GM10266 (cell line): ENCODE measurements around the gene OR2B2.
A peak's percentile ranks its signal among the peaks of the same experiment; 100 is the strongest.

ENCODE experiments used
- DNase-seq: peaks from one replicate; pipeline ENCODE4 v3.0.0; 2012; ENCODE audit errors: extremely low spot score
- TF ChIP-seq, protein P1 (sequence below): IDR thresholded peaks from 2 replicates; pipeline ENCODE4 v1.5.1; 2012; ENCODE audit warnings: mild to moderate bottlenecking, low read depth; ENCODE audit not compliant: control insufficient read depth, insufficient read depth; ENCODE audit errors: missing control alignments

Gene OR2B2

DNA sequence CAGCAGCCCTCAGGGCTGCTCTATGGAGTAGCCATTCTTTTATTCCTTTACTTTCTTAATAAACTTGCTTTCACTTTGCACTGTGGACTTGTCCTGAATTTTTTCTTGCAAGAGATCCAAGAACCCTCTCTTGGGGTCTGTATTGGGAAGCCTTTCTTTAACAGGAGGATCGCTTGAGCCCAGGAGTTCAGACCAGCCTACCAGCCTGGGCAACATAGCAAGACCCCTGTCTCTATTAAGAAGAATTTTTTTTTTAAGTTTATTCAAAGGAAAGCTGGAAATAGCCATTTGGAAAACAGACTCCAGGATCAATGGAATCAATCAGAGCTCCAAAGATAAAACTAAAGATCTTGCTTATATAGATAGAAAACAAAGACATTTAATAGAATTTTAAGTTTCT lies 29.1 kb downstream of the OR2B2 start:
- TF ChIP-seq, protein P1, sequence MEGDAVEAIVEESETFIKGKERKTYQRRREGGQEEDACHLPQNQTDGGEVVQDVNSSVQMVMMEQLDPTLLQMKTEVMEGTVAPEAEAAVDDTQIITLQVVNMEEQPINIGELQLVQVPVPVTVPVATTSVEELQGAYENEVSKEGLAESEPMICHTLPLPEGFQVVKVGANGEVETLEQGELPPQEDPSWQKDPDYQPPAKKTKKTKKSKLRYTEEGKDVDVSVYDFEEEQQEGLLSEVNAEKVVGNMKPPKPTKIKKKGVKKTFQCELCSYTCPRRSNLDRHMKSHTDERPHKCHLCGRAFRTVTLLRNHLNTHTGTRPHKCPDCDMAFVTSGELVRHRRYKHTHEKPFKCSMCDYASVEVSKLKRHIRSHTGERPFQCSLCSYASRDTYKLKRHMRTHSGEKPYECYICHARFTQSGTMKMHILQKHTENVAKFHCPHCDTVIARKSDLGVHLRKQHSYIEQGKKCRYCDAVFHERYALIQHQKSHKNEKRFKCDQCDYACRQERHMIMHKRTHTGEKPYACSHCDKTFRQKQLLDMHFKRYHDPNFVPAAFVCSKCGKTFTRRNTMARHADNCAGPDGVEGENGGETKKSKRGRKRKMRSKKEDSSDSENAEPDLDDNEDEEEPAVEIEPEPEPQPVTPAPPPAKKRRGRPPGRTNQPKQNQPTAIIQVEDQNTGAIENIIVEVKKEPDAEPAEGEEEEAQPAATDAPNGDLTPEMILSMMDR: no peak
- DNase-seq: no peak

GRCh38 chr6:27882624-27883023 lies 29.6 kb downstream of the OR2B2 start:
- DNase-seq: no peak
- TF ChIP-seq, protein P1: no peak

DNA sequence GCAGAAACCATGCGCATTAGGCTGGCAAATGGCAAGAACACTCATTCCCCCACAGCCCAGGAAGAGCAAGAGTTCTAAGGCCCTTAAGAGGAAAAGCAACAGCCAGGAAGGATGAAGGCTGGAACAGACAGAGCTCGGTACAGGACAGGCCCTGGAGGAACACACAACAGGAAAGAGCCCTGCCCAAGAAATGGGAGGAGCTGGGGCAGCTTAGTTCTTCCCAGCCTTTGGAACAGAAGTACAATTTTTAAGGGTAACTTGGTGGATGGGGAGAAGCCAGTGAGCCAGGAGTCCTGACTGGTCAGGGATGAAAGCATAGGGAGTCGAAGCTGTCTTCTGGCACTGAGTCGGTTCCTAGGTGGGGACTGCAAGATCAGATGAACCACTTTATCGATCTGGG lies 32.4 kb downstream of the OR2B2 start:
- DNase-seq: no peak
- TF ChIP-seq, protein P1: no peak

GRCh38 chr6:27874016-27874415 lies 38.2 kb downstream of the OR2B2 start:
- no peak for DNase-seq
- TF ChIP-seq, protein P1: no peak

DNA sequence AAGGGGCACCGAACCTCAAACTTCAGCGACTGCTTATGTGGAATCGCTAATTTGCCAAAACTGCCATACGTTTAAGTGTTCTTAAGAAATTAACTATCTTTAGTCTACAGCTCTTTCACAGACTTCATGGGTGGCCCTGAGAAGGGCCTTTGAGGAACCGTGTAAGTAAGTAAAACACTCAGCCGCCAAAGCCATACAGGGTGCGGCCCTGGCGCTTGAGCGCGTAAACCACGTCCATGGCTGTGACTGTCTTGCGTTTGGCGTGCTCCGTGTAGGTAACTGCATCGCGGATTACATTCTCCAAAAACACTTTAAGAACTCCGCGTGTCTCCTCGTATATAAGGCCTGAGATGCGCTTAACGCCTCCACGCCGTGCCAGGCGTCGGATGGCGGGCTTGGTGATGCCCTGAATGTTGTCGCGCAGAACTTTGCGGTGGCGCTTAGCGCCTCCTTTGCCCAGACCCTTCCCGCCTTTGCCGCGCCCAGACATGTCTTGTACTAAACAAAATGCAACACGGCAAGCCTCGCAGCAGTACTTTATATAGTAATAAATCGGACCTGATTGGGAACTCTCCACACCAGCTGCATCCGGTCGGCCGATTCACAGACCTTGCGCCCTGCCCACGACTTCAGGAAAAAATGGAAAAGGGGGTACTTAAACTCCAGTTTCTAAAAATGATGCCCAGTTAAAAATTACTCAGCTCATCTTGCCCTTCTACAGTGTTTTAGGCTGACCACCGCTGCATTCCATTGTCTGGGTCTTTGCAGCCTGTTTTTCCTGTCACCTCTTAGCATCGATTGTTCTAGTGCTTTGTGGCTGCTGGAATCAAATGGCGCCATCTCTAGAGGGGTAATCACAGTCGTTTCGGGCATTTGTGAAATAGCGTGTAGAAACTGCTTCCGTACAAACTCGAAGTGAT lies 38.9 kb downstream of the OR2B2 start:
- TF ChIP-seq, protein P1: no peak

DNA sequence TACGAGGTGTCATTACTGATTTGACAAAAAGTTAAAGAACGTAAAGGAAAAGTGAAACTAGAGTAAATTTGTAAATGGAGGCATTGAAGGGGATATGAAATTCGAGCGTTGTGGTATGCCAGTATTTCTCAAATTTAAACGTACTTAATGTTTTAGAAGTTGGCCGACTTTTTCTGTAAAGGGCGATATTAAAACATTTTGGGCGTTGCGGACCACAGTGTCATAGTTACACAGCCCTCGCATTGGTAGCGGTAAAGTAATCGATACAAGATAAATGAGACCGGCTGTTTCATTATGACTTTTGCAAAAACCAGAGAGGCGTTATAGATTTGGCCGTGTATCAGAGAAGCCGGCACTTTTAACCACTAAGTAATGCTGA lies 39.6 kb downstream of the OR2B2 start:
- TF ChIP-seq, protein P1: no peak
- DNase-seq: no peak

More for the DNA sequence above, 38.9 kb downstream of the OR2B2 start:
- DNase-seq: peak; percentile 46

DNA sequence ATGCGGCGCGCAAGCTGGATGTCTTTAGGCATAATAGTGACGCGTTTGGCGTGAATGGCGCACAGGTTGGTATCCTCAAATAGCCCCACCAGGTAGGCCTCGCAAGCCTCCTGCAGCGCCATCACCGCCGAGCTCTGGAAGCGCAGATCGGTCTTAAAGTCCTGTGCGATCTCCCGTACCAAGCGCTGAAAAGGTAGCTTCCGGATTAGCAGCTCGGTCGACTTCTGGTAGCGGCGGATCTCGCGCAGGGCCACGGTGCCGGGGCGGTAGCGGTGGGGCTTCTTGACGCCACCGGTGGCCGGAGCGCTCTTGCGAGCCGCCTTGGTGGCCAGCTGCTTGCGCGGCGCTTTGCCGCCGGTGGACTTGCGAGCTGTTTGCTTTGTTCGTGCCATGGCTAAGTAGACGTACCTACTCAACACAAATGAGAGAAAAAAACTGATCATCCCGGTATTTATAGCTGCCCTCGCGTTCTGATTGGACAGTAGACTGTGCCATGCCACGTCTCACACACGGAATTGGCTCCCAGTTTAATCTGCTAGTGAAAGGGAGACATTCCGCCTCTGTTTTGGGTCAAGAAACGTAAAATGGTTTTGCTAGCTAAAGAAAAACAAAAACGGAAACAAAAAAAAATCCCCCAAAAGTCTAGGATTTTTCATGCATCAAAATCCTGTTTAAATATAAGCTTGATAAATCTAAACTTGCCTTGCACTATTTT lies 40.1 kb downstream of the OR2B2 start:
- TF ChIP-seq, protein P1: peak; percentile 44
- peak; percentile 87 for DNase-seq
